ENCODE measurements around the gene UBASH3B. TPM values are rescaled to one million over a fixed set of nuclear protein-coding genes. Genes with fewer than 3 reads are reported as not detected.

Gene UBASH3B
- polyA plus RNA-seq, 10 donors, result 4.1 to 7.2 (median 5.7) TPM

GRCh38 chr11:122780296-122780949, 124.9 kb downstream of the UBASH3B start:
- peak in 1 of 3 donors; percentile 25 for DNase-seq

GRCh38 chr11:122781378-122782195, 126.1 kb downstream of the UBASH3B start:
- DNase-seq, result peak; percentile 91 to 97 (median 95)

GRCh38 chr11:122782222-122782621, 126.7 kb downstream of the UBASH3B start:
- DNase-seq, result no peak

- peak in 1 of 3 donors; percentile 56 for DNase-seq
Measured at GRCh38 chr11:122784325-122784955, 128.9 kb downstream of the UBASH3B start.

- no peak for DNase-seq
Measured at GRCh38 chr11:122785031-122785541, 129.6 kb downstream of the UBASH3B start.

GRCh38 chr11:122786896-122787295, 131.4 kb downstream of the UBASH3B start:
- DNase-seq, result no peak

- no peak for DNase-seq
Measured at GRCh38 chr11:122788781-122789535, 133.4 kb downstream of the UBASH3B start.

GRCh38 chr11:122789907-122790306, 134.4 kb downstream of the UBASH3B start:
- DNase-seq, result no peak

- DNase-seq, result no peak
Measured at GRCh38 chr11:122791411-122791810, 135.9 kb downstream of the UBASH3B start.

- no peak for DNase-seq
Measured at GRCh38 chr11:122791836-122792235, 136.3 kb downstream of the UBASH3B start.

- DNase-seq, result no peak
Measured at GRCh38 chr11:122793515-122793914, 138.0 kb downstream of the UBASH3B start.

- DNase-seq, result no peak
Measured at GRCh38 chr11:122795307-122795706, 139.8 kb downstream of the UBASH3B start.

GRCh38 chr11:122796128-122796717, 140.7 kb downstream of the UBASH3B start:
- peak in 2 of 3 donors; percentile 34 to 38 for DNase-seq

- no peak for DNase-seq
Measured at GRCh38 chr11:122797651-122798050, 142.1 kb downstream of the UBASH3B start.

- no peak for DNase-seq
Measured at GRCh38 chr11:122799406-122800105, 144.0 kb downstream of the UBASH3B start.

- no peak for DNase-seq
Measured at GRCh38 chr11:122802876-122803275, 147.4 kb downstream of the UBASH3B start.

GRCh38 chr11:122803306-122803705, 147.8 kb downstream of the UBASH3B start:
- DNase-seq, result peak in 1 of 3 donors; percentile 33

GRCh38 chr11:122803716-122804115, 148.2 kb downstream of the UBASH3B start:
- DNase-seq, result no peak

- DNase-seq, result peak in 1 of 3 donors; percentile 16
Measured at GRCh38 chr11:122804161-122804560, 148.6 kb downstream of the UBASH3B start.

GRCh38 chr11:122804796-122805195, 149.3 kb downstream of the UBASH3B start:
- DNase-seq, result no peak
